HG03378 (cell line): ENCODE results near the gene PNPLA8.

Source experiments
- ATAC-seq: cut with Tn5 transposase; IDR thresholded peaks from one replicate; pipeline ENCODE4 v1.9.1; 2021; ENCODE audit warnings: mild to moderate bottlenecking, moderate library complexity; ENCODE audit not compliant: unreplicated experiment

PNPLA8 gene

DNA sequence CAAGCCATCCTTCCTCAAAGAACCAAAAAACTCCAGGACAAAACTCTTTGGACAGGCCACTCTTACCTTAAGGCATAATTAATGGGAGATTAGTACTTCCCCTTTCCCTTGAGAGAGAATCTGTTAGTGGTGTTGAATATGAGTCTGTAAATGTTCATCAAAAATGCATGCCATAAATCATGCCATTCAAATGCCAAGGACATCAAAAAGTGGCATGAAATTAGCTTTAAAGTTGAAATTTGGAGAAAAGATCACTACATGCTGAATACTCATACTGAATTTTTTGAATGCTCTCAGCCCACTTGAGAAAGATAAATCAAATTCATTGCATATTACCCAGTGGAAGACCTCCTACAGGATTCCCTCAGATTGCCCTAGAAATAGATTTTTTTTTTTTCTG lies 76.4 kb downstream of the PNPLA8 start:
- no peak for ATAC-seq

DNA sequence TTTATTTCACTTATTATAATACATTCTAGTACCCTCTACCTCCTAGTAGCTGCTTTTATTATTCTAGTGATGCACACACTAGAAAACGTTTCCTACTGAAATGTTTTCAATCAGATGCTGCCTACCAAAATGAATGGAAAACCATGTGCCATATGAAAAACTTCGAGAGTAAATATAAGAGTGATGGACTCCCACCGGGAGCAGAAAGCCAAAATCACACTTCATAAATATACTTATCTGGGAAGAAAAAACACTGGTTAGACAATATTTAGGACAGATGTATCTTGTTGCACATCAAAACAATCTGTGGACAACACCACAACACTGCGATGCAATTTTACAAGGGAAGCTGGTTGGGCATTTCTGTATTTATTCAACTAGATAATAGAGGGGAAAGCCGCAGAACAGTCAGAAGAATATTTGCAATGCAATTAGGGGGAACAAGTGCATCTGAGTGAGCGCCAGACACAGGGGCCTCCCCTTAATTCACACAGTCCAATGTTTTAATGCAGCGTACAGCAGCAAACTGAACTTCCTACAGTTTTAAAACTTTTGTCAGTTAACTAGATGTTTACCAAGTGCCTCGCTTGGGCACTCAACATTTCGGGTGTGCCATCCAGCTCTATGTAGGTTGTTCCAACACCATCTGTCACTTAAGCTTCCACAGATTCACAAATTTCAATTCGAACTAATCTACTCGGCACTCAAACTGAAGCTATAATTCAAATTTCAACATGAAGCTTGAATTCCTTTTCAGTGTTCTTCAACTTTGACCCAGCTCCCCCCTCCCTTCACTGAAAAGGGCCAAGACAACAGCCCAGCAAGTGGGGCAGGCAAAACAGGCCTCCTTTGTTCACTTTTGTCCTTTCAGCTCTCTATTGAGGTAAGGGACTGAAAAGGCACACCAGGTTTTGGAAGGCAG lies 77.1 kb downstream of the PNPLA8 start:
- ATAC-seq = no peak

DNA sequence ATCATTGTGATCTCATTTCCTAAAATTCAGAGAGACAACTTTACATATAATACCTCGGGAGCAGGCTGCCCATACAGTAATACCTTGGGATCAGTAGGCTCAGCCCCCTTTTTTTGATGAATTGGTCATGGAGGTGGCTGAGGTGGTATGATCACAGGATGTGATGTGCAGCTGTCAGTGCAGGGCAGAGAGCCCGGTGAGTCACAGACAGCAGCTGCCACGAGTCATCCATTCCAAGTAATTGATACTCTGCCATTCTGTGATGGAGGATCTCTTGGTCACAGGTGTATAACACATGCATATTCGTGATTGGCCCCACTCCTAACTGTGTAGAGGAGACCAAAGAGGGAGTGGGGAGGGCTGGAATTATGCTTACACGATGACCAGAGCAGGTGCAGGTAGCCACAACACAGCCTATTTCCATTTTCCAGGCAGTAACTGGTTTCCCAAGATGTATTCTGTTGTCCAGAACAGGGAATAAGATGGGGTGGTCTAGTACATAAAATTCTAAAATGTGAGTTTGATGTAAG lies 83.8 kb downstream of the PNPLA8 start:
- no peak for ATAC-seq

DNA sequence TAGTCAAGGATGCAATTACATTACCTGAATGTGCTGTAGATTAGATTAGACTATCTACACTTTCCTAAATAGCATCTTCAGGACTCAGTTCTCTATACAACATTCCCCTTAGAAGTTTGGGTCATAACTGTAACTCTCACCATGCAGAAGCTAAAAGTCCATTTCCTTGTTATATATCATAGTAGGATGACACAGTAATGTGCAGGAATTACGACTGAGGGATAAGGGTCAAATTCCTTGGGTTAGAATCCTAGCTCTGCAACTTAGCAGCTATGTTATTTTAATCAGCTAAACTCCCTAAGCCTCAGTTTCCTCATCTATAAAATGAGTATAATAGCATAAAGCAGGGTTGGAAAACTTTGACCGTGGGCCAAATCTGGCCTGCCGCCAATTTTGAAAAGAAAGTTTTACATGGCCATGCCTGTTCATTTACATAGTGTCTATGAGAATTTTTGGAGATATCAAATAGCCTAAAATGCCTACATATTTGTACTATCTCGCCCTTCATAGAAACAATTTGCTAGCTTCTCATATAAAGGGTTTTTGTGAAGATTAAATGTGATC lies 84.5 kb downstream of the PNPLA8 start:
- no peak for ATAC-seq

GRCh38 chr7:108440613-108441012 lies 85.3 kb downstream of the PNPLA8 start:
- ATAC-seq = no peak

DNA sequence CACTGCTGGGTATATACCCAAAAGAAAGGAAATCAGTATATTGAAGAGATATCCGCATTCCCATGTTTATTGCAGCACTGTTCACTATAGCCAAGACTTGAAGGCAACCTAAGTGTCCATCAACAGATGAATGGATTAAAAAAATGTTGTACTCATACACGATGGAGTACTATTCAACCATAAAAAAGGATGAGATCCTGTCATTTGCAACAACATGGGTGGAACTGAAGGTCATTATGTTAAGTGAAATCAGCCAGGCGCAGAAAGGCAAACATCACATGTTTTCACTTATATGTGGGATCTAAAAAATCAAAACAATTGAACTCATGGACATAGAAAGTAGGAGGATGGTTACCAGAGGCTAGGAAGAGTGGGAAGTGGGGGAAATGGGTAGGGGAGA lies 89.0 kb downstream of the PNPLA8 start:
- no peak for ATAC-seq

DNA sequence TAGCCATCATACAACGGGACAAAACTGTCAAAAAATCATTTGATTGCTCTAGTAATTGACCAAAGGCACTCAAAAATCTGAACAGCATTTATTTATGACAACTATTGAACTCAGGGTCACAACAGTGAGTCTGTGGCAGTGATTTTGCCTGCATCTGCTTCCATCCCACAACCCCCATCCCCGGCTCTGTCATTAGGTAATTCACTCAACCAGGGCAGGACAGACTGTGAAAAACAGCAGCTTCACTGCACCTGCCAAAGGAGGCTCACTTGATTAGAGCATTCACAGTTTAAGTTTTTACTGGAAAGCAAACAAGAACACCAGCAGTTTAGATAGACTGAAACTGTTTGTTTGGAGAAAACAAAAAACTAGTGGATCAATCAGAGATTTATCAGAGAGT lies 91.9 kb downstream of the PNPLA8 start:
- ATAC-seq = no peak

DNA sequence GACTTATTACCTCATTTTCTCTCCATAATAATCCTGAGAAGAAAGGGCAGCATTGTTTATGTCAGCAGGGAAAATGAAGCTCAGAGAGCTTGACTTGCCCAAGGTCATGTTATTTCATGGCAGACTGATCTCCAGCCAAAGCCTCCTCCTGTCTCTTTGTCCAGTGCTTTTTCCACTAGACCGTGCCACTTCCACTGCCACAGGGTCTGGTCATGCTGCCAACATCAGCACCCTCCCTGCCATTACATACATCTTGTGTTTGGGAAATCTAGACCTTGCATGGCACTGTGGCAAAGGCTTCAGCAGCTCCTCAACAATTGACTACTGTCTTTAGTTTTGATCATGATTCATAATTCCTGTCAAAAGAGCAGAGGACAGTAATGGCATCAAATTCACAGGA lies 94.8 kb downstream of the PNPLA8 start:
- no peak for ATAC-seq

DNA sequence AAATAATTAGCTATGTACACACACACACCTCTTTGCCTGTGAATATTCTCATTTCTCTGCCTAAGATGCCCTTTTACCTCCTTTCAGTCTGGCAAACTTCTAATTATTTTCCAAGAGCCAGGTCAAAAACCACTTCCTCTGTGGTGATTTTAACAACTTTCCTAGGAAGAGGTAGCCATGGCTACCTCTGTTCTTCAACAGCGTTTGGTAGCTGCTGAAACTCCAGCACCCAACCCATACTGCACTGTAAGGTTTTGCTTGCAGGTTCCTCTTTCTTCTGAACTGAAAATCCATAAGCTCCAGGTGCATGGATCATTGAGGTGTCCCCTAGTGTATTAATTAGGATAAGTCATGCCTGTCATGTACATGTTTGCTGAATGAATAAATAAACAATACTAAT lies 95.3 kb downstream of the PNPLA8 start:
- ATAC-seq = no peak

DNA sequence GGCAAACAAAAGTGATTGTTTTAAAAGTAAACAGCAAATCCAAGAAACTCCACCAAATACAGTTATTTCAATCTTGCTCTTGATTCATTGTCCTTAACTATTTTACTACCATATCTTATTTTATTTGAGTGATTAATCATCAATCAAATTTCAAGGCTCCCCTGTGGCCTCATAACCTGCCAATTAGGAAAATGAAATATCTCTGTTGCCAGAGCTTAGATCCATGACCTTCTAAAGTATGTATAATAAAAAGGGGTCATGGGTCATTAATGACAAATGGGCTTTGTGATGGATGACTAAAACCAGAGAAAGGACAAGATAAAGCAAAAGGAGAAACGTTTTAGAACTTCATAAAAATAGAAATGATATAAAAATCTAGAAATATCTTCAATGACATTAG lies 98.2 kb downstream of the PNPLA8 start:
- ATAC-seq = no peak

GRCh38 chr7:108425714-108426275 lies 100.1 kb downstream of the PNPLA8 start:
- ATAC-seq = no peak

- no peak for ATAC-seq
Observed at GRCh38 chr7:108424013-108424412, 101.9 kb downstream of the PNPLA8 start.

DNA sequence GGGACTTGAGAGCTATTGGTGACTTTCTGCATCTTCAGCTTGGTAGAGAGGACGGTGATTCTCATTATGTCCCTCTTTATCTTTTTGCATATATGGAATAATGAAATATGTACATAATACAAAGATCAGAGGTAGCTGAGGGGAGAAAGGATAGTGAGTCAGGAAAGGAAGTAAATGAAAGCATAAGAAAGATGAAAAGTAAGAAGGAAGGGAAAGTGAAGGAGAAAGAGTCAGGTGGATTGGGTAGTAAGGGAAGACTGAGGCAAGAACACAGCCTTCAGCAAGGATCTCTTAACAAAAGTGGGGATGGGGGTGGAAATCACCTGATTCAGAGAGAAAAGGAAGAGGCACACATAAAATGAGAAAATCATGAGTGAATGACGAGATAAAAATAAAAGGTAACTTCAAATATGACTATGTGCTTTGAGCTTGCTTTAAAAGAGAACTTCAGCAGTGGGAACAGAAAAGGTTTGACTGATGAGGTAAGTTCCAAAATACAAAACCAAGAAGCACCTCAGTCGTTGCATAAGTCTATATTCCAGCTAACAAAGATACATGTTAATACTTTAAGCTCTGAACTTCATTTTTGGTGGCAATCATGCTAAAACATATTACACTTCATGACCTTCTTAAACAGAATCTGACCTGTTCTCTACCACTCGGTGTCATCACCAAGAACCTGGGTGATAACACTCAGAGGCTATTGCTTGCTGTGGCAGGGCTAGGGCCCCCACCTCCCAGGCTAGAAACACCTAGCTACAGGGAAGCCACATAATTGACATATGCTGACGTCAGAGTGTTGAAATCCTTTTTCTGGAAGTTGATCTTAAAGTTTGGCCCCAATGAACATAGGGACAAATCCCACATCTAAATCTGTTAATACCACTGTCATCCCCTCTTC lies 102.6 kb downstream of the PNPLA8 start:
- ATAC-seq = no peak

DNA sequence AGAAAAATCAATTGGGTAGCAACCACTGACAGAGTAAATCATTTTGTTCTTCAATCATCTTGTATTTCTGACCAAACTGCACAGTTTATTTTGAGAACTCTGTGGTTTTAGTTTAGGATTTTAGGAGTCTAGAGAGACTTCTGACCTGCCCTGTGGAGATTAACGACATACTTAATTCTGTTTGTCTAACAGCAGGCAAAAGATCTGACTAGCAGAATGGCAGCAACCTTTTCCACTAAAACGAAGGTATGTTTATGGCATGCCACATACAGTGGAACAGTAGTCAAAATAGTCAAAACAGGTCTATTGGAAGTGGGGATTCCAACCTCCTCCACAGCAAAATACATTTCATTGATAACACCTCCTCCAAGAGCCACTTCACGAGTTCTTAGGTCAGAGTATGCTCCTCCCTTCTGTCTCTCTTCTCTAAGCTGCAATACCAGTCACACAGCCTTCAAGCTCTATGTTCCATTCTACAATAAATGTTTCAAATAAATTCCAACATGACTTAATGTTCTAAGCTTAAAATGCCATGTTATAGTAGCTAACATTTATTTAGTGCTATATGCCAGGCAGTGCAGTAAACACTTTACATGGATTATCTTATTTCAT lies 104.1 kb downstream of the PNPLA8 start:
- no peak for ATAC-seq
